Astrocyte of the cerebellum (primary cell): ENCODE measurements around the gene PPP1R13L.

Source experiments
- DNase-seq: peaks from one replicate; pipeline ENCODE4 v3.0.0-alpha.2; 2011; ENCODE audit warnings: low read depth
- H3K4me3 ChIP-seq: 2 replicates; pipeline ENCODE4 v1.5.1; 2011; ENCODE audit warnings: mild to moderate bottlenecking, low read depth, low read length, moderate library complexity
- in situ Hi-C: cut with HindIII; loops from 2 replicates; pipeline ENCODE4 v1.10.0; 2017; ENCODE audit warnings: low sequenced_read_pairs
- TF ChIP-seq, protein P1 (sequence below): IDR thresholded peaks from 2 replicates; pipeline ENCODE4 v1.5.1; 2012; ENCODE audit warnings: low read length, low read depth, moderate library complexity, mild to moderate bottlenecking; ENCODE audit errors: missing control alignments

Gene PPP1R13L

GRCh38 chr19:45391346-45391745, 13.5 kb downstream of the PPP1R13L start:
- no peak for DNase-seq
- no peak overlapping the region for H3K4me3 ChIP-seq
- in situ Hi-C loops: no loop called here
- TF ChIP-seq, protein P1, sequence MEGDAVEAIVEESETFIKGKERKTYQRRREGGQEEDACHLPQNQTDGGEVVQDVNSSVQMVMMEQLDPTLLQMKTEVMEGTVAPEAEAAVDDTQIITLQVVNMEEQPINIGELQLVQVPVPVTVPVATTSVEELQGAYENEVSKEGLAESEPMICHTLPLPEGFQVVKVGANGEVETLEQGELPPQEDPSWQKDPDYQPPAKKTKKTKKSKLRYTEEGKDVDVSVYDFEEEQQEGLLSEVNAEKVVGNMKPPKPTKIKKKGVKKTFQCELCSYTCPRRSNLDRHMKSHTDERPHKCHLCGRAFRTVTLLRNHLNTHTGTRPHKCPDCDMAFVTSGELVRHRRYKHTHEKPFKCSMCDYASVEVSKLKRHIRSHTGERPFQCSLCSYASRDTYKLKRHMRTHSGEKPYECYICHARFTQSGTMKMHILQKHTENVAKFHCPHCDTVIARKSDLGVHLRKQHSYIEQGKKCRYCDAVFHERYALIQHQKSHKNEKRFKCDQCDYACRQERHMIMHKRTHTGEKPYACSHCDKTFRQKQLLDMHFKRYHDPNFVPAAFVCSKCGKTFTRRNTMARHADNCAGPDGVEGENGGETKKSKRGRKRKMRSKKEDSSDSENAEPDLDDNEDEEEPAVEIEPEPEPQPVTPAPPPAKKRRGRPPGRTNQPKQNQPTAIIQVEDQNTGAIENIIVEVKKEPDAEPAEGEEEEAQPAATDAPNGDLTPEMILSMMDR: no peak

- in situ Hi-C loops: no loop called here
- H3K4me3 ChIP-seq: peak overlapping the region; percentile 10
- no peak for DNase-seq
- TF ChIP-seq, protein P1: no peak
These were observed 19.3 kb downstream of the PPP1R13L start for GRCh38 chr19:45385392-45386221.

DNA sequence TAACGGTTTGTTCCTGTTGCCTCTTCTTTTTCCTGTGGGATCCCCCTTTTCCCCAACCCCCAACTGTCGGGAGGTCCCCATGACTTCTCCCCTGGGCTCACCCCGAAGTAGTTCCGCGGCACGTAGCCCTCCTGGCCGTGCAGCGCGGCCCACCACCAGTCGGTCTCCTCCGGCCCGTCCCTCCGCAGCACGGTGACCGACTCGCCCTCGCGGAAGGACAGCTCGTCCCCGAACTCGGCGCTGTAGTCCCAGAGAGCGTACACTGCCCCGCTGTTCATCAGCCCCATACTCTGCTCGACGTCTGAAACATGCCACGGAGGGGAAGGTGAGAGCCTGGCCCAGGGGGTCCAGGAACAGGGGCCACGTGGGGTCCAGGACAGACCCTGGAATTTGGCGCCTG, 22.4 kb downstream of the PPP1R13L start:
- in situ Hi-C loops: no loop called here
- TF ChIP-seq, protein P1: no peak
- no peak for DNase-seq
- H3K4me3 ChIP-seq: no peak overlapping the region

GRCh38 chr19:45380107-45380506, 24.8 kb downstream of the PPP1R13L start:
- H3K4me3 ChIP-seq: no peak overlapping the region
- DNase-seq: no peak
- in situ Hi-C loops: no loop called here
- TF ChIP-seq, protein P1: no peak

- in situ Hi-C loops: no loop called here
- H3K4me3 ChIP-seq: no peak overlapping the region
- TF ChIP-seq, protein P1: no peak
- DNase-seq: peak; percentile 96
These were observed 28.7 kb downstream of the PPP1R13L start for GRCh38 chr19:45376045-45376724.

DNA sequence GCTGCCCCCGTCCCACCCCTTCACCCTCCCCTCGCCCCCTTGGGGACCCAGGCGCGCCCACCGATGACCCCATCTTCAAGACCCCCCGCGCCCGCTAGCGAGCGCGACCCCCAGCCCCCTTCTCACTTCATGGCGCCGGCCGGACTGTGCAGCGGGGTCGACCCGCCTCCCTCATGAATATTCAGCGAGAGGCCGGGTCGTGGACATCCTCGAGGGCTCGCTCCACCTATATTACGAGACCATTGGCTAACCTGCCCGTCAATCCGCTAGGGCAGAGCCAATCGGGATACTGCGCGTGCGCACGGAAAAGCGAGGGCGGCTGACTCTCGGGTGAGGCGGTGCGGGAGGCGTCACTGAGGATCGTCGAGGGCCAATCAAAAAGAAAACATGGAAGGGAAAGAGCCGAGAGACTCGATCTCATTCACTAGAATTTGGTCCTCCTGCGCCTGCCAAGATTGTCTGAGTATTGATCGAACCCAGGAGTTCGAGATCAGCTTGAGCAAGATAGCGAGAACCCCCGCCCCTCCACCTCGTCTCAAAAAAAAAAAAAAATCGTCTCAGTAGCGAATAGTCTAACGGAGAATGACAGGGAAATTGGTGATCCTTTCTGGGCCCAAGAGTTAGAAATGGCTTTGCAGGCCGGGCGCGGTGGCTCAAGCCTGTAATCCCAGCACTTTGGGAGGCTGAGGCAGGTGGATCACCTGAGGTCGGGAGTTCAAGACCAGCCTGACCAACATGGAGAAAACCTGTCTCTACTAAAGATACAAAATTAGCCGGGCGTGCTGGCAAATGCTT, 34.3 kb downstream of the PPP1R13L start, which contains the start of gene ERCC2:
TSS of gene ERCC2 (minus strand) at position 164 of the 795 bp plus-strand sequence. CDS start at position 131, 33 bp downstream.
- peak; percentile 98 for DNase-seq
- H3K4me3 ChIP-seq: peak within 1 kb of the TSS; percentile 78
- TF ChIP-seq, protein P1: no peak
- in situ Hi-C loops: no loop called here
